Stimulated activated CD4-positive, alpha-beta T cell treated with anti-CD3 and anti-CD28 coated beads, Interleukin-15, amount 100 ng/mL, for 24 hours (primary cell): ENCODE measurements around the gene PER3.

ENCODE experiments used
- DNase-seq: peaks from one replicate; pipeline ENCODE4 v3.0.0-alpha.2; 2020

Gene PER3

DNA sequence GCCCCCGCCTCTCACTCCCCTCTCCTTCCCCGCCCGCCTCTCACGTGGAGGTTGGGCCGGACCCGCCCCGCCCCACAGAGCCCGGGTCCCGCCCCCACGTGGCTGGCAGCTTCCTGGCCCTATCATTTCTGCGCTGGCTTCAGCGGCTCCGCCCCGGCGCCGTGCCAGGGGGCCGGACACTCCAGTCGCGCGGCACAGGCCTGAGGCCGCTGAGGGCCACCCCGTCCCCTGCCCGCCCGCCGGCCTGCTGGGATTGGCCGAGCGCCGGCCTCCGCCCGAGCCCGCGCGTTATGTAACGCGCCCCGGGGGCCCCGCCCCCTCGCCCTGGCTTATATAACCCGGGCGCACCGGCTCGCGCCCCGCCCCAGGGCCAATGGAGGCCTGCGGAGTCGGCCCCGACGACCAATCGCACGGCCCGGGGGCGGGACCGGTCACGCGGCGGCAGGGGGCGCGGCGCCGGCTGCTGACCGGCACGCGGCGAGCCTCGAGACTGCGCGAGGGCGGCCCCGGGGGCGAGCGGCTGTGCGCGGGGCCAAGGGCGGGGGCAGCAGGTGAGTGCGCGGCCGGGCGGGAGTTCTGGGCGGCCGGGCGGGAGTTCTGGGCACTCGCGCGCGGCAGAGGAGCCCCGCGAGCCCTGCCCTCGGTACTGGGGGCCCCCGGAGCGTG lies at the start of gene PER3:
PER3 (plus strand) TSS at position 466 of the 666 bp plus-strand sequence. CDS start 587 bp downstream, outside the sequence.
- DNase-seq = peak; percentile 92

DNA sequence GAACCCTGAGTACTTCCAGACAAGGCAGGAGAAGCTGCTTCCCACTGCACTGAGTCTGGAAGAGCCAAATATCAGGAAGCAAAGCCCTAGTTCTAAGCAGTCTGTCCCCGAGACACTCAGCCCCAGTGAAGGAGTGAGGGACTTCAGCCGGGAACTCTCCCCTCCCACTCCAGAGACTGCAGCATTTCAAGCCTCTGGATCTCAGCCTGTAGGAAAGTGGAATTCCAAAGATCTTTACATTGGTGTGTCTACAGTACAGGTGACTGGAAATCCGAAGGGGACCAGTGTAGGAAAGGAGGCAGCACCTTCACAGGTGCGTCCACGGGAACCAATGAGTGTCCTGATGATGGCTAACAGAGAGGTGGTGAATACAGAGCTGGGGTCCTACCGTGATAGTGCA lies 46.0 kb upstream of the PER3 start:
- DNase-seq = no peak

GRCh38 chr1:7743346-7743745 lies 40.7 kb upstream of the PER3 start:
- DNase-seq = no peak

DNA sequence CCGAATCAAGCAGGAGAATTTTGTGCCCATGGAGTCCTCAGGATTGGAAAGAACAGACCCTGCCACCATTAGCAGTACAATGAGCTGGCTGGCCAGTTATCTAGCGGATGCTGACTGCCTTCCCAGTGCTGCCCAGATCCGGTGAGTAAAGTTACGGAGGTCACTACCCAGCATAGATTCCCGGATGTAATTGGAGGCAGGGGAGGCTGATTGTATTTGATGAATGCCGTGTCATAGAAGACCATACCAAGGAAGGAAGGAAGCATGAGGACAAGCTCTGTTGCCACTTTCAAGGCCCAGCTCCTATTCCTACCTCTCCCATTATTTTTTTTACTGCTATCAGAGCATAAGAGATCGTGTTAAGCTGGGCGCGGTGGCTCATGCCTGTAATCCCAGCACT lies 39.2 kb upstream of the PER3 start:
- no peak for DNase-seq

DNA sequence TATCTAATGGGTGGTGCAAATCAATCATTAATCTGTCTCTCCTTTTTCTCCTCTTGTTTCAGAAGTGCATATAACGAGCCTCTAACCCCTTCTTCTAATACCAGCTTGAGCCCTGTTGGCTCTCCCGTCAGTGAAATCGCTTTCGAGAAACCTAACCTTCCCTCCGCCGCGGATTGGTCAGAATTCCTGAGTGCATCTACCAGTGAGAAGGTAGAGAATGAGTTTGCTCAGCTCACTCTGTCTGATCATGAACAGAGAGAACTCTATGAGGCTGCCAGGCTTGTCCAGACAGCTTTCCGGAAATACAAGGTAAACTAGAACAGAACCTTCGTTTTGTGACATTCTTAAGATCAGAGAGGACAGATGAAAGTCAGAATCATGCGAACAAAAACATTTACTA lies 38.3 kb upstream of the PER3 start:
- no peak for DNase-seq

DNA sequence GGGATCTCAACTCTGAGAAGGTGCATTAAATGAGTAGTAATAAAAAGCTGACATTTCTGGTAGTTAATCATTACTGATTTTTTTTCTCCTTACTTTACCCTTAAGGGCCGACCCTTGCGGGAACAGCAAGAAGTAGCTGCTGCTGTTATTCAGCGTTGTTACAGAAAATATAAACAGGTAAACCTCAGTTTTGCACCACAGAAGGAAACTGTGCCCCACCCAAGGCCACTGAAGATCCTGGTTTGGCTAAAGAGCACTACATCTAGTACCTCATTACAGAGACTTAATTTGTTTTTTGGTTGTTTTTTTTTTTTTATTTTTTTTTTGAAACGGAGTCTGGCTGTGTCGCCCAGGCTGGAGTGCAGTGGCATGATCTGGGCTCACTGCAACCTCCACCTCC lies 36.5 kb upstream of the PER3 start:
- DNase-seq = no peak

- DNase-seq = no peak
These were observed 35.0 kb upstream of the PER3 start for GRCh38 chr1:7749126-7749525.

- no peak for DNase-seq
These were observed 32.9 kb upstream of the PER3 start for GRCh38 chr1:7751174-7751573.

- peak; percentile 60 for DNase-seq
These were observed 31.3 kb upstream of the PER3 start for GRCh38 chr1:7752512-7753417.

DNA sequence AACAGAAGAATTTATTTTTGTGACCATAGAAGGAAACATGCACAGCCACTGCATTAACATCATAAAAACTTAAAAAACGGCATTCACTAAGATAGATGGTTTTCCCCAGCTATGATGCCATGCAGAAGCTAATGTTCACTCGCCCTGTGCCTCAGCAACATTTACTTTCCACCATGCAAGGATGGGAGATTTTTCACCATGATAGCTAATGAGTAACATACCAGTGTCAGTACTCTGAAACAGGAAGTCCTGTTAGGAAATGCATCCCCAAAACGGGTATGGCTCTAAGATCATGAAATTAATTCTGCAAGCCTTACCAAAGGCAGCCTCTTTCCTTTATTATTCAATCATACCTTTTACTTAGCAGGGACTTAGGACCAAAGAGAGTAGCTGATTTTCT lies 30.4 kb upstream of the PER3 start:
- DNase-seq = no peak

GRCh38 chr1:7754234-7754633 lies 29.9 kb upstream of the PER3 start:
- no peak for DNase-seq

GRCh38 chr1:7755448-7755847 lies 28.6 kb upstream of the PER3 start:
- DNase-seq = no peak

- no peak for DNase-seq
These were observed 23.8 kb upstream of the PER3 start for GRCh38 chr1:7760245-7760644.

GRCh38 chr1:7761103-7761502 lies 23.0 kb upstream of the PER3 start:
- no peak for DNase-seq

DNA sequence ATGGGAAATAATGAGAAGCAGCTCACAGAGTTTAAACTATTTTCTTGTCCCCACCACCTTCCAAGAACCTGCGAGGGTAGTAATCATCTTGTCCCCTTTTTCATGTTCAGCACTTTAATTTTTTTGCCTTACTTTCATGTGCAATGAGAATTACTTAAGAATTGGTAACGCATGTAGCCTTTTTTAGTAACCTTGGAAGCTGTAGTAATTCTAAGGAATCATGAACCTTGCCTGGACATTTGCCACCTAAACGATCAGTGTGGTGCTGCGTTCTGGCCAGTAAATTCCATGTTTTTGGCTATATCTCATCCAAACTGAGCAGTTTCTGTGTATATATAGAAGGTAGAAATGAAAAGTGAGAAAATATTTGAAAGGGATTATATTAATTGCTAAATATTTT lies 16.9 kb upstream of the PER3 start:
- no peak for DNase-seq

GRCh38 chr1:7768583-7768982 lies 15.5 kb upstream of the PER3 start:
- DNase-seq = no peak

GRCh38 chr1:7769673-7770412 lies 14.2 kb upstream of the PER3 start:
- no peak for DNase-seq

GRCh38 chr1:7770669-7770996 lies 13.5 kb upstream of the PER3 start:
- DNase-seq = no peak

GRCh38 chr1:7770997-7771822 lies 12.9 kb upstream of the PER3 start, which contains the start of gene VAMP3:
Gene VAMP3 (plus strand): TSS chr1:7771296. CDS start chr1:7771384, 88 bp downstream.
- DNase-seq = peak; percentile 87

DNA sequence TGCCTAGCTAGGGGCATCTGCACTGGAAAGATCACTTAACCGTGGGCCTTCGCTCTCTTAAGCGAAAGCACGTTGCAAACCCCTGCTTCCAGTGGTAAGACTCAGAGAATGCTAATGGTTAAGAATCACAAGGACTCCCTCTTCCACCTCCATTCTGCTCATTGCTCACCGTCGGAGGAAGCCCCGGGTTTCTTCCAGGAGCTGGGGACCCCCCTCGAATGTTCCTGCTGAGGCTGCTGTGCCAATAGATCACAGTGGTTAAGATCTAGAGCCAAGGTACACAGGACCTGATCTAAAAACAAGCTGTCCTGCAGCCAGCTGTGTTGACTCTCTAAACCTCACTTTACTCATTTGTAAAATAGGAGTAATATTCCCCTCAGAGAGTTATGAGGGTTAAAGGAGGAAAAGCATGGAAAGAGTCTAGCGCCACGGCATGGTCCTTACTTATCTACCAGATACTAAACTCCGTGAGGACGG lies 12.2 kb upstream of the PER3 start:
- DNase-seq = no peak

DNA sequence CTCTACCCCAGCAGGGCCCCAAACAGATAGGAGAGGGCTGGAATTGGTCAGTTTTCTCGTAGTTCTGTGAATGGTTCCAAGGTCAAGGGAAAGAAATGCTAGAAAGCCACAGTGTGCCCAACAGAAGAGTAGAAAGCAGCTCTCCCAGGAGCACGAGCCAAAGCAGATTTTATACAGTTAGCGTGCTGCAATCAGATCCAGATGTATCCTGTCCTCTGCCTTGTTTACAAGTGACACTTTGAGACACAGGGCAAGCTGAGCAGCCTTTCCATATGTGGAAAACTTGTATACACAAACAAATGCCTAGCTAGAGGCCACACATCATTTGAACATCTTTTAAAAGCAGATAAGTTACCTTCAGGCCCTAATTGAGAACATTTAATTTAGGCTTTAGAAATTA lies 6.5 kb upstream of the PER3 start:
- no peak for DNase-seq

- DNase-seq = no peak
These were observed 5.9 kb upstream of the PER3 start for GRCh38 chr1:7778133-7778628.
